Germinal center (tissue), 1 donor: ENCODE data around the gene RDM1.

Experiments
- DNase-seq: peaks from one replicate; pipeline ENCODE4 v3.0.0; 2012; ENCODE audit warnings: mixed read lengths, low spot score

RDM1 gene

DNA sequence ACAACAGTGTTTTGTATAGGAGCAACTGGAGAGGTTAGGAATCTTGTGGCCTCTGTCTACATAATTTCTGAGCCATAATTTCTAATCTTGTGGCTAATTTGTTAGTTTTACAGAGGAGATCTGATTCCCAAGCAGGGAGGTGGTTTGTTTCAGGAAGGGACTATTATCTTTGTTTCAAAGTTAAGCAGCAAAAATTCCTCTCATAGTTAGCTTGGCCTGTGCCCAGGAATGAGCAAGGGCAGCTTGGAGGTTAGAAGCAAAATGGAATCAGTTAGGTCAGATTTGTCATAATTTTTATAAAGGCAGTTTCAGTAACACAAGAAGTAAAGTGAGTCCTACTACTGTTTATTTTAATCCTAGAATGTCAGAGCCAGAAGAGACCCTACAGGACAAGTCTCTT lies 2.0 kb upstream of the RDM1 start:
- DNase-seq: no peak

DNA sequence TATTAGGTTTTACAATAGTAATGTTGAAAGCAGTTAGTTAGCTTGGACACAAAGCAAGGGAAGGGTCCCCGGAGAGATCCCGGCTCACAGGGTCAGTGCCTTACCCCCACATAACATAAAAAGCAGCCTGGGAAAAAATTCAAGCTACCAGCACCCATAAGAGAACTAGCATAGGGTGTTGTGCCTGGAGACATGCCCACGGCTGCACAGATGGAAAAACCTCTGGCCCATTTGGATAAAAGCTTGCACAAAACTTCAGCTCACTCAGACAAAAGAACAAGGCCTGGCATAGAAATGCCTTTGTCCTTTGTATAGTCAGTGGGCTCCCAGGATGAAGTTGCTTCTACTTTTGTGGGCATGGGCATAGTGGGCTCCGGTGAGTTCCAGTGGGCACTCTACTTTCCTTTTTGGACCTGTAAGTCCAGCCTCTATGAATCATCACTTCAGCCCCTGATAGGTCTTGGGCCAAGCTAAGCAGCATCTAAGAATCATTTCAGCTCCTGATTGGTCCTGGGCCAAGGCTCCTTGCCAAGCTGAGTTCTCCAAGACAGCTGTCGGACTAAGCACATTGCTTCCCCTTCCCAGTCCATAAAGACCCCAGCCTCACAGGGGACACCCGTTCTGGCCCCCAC lies 1.3 kb upstream of the RDM1 start:
- DNase-seq: no peak

- no peak for DNase-seq
Measured at GRCh38 chr17:35927714-35928113, 2.9 kb downstream of the RDM1 start.

- no peak for DNase-seq
Measured at GRCh38 chr17:35923609-35924114, 6.9 kb downstream of the RDM1 start.

GRCh38 chr17:35920229-35920628 lies 10.3 kb downstream of the RDM1 start:
- no peak for DNase-seq

DNA sequence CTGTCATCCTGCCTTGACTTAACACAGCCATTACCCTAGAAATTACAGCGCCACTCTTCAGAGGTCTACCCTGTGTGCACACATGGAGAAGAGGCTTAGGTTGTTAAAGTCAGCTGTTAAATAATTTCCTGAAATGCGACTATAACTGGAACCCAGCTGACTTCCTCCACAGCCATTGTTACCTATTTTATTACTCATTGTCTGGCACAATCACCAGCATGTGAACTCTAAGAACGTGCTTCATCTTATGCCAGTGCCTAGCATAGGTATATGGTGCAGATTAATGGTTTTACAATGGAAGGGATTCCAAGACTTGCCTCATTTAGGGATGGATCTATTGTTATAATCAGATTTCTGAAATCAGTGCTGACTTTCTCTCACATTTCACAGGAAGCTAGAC lies 11.9 kb downstream of the RDM1 start:
- no peak for DNase-seq

DNA sequence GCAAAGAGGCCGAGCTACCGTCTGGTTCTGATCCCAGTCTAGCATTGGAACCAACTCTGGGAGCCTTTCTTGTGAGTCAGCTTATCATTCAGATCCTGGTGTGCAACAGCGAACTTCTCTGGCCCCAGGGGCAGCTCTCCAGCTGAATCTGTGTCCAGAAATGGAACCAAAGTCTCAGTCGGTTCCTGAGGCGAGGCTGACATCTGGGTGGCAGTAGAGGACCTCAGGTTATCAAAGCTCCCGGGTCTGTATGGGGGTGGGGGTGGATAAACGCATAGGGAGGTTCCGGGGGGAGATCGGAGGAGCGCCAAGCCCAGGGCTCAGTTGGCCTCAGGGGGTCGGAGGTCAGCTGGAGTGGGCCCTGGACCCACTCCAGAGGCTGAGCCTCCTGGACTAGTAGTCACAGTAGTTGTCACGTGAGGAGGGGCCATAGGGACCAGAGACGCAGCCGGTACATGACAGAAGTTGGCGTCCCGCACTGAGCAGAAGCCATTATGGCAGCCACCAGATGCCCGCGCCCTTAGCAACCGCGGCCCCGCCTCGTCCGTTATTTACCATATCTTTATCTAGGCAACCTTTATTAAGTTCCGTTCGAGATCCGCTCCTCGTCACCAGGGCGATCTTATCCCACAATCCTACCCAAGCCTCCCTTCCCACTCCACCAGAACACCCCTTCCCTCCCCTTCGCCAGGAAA lies 12.9 kb downstream of the RDM1 start:
- DNase-seq: no peak

DNA sequence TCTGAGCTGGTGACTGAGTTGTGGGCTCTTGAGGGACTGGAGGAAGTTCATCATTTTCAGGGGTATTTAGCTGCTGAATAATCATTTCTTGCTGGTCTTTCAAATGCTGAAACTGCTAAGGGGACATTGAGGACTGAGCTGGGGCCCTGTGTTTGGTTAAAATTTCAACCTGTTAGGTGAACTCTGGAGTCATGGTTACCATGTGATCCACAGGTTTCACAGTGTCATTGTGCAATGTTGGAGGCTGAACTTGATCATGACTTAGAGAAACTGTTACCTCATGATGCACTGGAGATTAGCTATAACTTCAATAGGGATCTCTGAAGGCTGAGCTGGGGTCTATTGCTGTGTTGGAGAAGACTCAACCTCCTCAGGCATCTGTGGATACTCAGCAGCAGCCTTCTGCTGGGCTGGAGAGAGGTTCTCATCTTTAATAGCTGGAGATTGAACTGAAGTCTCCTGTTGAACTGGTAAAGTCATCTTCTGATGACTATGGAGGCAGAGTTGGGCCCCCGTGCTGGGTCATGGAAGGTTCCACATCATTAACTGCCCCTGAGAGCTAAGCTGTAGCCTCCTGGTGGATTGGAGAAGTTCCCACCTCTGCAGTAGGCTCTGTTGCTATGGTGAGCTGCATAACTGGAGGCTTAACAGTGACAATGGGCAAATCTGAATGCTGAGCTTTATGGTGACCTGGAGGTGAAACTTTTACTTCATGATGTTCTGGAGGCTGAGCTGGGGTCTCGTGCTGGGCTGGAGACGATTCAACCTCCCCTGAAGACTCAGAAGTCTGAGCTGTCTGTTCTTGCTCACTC lies 15.2 kb downstream of the RDM1 start:
- DNase-seq: no peak

GRCh38 chr17:35914354-35914753 lies 16.2 kb downstream of the RDM1 start:
- DNase-seq: no peak

GRCh38 chr17:35913609-35914008 lies 17.0 kb downstream of the RDM1 start:
- no peak for DNase-seq

DNA sequence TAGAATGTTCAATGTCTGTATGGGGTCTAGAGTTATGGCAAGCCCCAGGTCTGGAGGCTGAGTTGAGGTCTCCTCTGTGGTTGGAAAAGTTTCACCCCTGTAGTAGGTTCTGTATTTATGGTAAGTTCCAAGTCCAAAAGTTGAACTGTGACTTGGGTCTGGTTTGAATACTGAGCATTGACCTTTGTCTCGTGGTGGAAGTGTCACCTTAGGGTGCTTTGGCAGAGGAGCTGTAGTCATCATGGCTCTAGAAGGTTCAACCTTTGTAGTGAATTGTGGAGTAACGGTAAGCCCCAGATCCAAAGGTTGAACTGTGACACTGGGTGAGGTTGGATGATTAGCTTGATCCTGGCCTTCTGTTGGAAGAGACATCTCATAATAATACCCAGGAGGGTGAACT lies 17.6 kb downstream of the RDM1 start:
- no peak for DNase-seq

DNA sequence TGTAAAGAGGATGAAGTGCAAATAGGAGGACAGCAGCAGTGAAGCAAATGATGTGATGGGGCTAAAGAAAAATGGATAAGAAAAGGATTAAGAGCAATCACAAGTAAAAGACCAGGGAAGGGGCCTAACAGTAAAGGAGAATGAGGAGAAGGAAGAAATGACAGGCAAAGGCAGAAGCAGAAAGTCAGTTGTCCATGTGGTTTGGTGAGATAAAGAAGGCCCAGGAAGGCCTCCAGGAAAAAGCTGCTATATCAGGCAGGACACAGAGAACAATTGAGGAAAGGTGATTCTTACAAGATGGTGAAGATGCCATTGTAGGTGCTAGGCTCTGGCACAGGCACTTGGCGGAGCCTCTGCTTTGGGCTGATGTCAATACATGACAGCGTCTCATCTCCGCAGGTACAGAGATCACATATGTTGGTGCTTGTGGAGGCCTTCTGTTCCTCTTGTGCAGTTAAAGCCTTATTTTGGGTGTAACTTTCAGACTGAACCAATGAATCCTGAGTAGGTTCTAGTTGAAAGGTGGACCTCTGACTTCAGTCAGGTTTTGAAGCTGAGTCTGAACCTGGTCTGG lies 18.1 kb downstream of the RDM1 start:
- DNase-seq: no peak

DNA sequence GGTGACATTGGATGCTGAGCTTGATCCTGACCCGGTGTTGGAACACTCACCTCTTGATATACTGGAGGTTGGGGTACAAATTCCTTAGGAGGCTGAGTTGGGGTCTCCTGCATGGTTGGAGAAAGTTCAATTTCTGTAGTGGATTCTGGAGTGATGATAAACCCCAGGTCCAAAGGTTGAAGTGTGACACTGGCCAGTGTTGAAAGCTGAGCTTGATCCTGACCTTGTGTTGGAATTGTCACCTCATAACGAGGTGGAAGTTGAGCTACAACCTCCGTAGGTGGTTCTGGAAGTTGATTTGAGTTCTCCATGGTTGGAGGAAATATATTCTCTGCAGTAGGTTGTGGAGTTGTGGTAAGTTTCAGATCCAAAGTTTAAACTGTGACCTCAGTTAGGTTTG lies 21.2 kb downstream of the RDM1 start:
- DNase-seq: no peak

GRCh38 chr17:35907691-35908090 lies 22.9 kb downstream of the RDM1 start:
- no peak for DNase-seq

DNA sequence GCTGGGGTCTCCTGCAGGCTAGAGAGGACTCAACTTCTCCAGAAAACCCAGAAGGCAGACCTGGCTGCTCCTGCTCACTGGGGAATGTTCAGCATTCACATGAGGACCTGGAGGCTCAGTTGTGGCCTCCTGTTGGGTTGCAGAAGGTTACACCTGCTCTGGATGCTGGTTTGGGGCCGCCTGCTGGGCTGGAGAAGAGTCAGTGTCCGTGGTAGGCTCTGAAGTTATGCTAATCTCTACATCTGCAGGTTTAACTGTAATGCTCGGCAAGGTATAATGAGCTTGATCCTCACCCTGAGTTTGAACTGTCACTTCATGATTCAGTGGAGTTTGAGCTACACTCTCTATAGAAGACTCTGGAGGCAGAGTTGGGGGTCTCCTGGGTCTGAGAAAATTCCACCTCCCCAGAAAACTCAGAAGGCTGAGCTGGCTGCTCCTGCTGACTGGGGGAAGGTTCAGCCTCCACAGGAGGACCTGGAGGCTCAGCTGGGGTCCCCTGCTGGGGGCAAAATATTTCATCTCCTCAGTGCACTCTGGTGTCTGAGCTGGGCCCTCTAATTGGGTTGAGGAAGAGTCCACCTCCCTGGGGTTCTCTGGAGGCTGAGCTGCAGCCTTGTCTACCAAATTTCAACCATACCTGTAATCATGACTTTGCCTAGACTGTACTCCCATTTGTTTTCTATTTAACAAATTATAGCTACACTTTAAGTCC lies 23.5 kb downstream of the RDM1 start:
- DNase-seq: no peak

- DNase-seq: no peak
Measured at GRCh38 chr17:35906191-35906925, 24.2 kb downstream of the RDM1 start.

- DNase-seq: no peak
Measured at GRCh38 chr17:35903451-35903850, 27.1 kb downstream of the RDM1 start.

DNA sequence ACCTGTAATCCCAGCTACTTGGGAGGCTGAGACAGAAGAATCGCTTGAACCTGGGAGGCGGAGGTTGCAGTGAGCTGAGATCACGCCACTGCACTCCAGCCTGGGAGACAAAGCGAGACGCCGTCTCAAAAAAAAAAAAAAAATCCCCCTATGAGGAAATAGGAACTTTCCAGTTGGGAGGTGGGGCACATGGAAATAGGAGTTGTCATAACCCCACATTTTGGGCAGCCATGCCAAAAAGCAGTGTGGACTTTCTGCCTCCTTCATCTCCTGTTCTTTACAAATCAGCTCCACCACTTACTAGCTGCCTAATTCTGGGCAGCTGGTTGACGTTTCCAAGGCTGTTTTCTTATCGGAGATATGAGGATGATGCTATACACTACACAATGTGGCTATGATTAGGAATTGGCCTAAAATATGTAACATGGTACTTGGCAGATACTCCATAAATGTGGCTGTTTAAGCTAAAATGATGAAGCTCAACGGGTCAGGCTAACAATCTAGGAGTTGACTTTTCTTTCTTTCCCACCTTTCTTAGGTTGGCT lies 28.9 kb downstream of the RDM1 start:
- no peak for DNase-seq

DNA sequence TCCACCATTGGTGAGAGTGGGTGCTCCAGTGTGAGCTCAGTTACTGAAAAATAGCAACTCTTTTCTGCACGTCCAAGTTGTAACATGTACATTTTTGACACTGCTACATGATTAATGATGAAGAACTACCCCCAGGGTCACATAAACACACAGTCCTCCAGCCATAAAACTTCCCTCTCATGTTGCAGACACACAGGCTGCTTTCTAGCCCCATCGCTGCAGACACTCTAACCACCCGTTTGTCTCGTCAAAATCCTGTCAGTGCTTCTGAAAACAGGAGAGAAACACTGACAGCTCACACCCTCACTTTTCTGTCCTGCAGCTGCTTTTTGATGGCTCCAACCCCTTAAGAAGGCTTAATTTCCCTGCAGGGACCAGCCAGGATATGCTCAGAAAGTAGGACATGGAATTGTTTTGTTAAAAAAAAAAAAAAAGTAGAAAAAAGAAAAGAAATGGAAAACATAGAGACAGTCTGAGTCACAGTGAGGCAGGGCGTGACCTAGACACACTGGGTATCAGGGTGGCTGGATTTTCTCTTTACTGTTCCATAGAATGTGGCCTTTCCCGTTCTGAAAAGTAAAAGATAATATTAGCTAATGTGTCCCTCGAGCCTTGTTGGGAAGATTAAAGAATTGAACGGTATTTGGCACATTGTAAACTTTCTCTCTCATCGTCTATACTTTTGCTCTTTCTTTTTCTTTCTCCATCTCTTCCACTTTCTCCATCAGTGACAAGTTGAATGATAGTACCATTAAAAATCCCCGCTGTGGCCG lies 29.7 kb downstream of the RDM1 start:
- no peak for DNase-seq

- DNase-seq: no peak
Measured at GRCh38 chr17:35900280-35900679, 30.3 kb downstream of the RDM1 start.
